SK-N-MC (cell line): ENCODE results near the gene ZBTB20.

ENCODE experiments used
- DNase-seq: peaks from one replicate; pipeline ENCODE4 v3.0.0-alpha.2; 2011; ENCODE audit warnings: low read depth, low spot score
- H3K27ac ChIP-seq: fragments of 200-600 bp; sonication (generic); 2 replicates; pipeline ENCODE4 v1.5.1; 2016; ENCODE audit warnings: mixed run types
- H3K36me3 ChIP-seq: fragments of 200-600 bp; sonication (generic); 2 replicates; pipeline ENCODE4 v1.6.1; 2017; ENCODE audit warnings: antibody characterized with exemption, low read length, mixed read lengths; ENCODE audit not compliant: insufficient read depth
- H3K4me3 ChIP-seq: fragments of 200-600 bp; sonication (generic); 2 replicates; pipeline ENCODE4 v1.5.1; 2016
- H3K9ac ChIP-seq: fragments of 200-600 bp; sonication (generic); 2 replicates; pipeline ENCODE4 v1.8.0; 2017; ENCODE audit warnings: mixed run types, mixed read lengths; ENCODE audit not compliant: insufficient read length
- H3K9me3 ChIP-seq: fragments of 200-600 bp; sonication (generic); 2 replicates; pipeline ENCODE4 v1.6.1; 2017; ENCODE audit warnings: low read depth, mild to moderate bottlenecking, antibody characterized with exemption, low read length, moderate library complexity, mixed read lengths
- EZH2 ChIP-seq: fragments of 200-600 bp; sonication (generic); IDR thresholded peaks from one replicate; pipeline ENCODE4 v1.6.1; 2017; ENCODE audit warnings: antibody characterized with exemption
- FOXP2 ChIP-seq: optimal IDR thresholded peaks from 2 replicates; pipeline ENCODE3; 2011; ENCODE audit warnings: mild to moderate bottlenecking, moderate library complexity; ENCODE audit not compliant: insufficient read depth; ENCODE audit errors: extremely low read length, control extremely low read depth
- POLR2AphosphoS5 ChIP-seq: IDR thresholded peaks from 2 replicates; pipeline ENCODE4 v1.6.1; 2012; ENCODE audit warnings: mild to moderate bottlenecking, low read depth, low read length, borderline replicate concordance

The ZBTB20 gene

GRCh38 chr3:114994554-114995341 lies 152.3 kb downstream of the ZBTB20 start:
- no peak for DNase-seq
- Histone ChIP-seq H3K4me3 (no peak overlapping the region), H3K36me3 (no peaks in the 10 kb centered on the region), H3K9ac (no peak overlapping the region), H3K27ac (no peak overlapping the region), H3K9me3 (no peaks in the 10 kb centered on the region)
- TF ChIP-seq POLR2AphosphoS5, result no peak
- no peak for TF ChIP-seq EZH2
- no peak for TF ChIP-seq FOXP2

- no peaks in the 10 kb centered on the region for H3K36me3 ChIP-seq
- no peak overlapping the region for H3K9ac ChIP-seq
- H3K4me3 ChIP-seq, result no peak overlapping the region
- no peak overlapping the region for H3K27ac ChIP-seq
- DNase-seq, result no peak
- no peaks in the 10 kb centered on the region for H3K9me3 ChIP-seq
- TF ChIP-seq FOXP2 (no peak), POLR2AphosphoS5 (no peak), EZH2 (no peak)
Observed at GRCh38 chr3:114985776-114986175, 161.3 kb downstream of the ZBTB20 start.

- no peaks in the 10 kb centered on the region for H3K9me3 ChIP-seq
- H3K4me3 ChIP-seq, result no peak overlapping the region
- TF ChIP-seq EZH2, result no peak
- no peak for TF ChIP-seq POLR2AphosphoS5
- no peak for TF ChIP-seq FOXP2
- no peak overlapping the region for H3K9ac ChIP-seq
- H3K36me3 ChIP-seq, result no peaks in the 10 kb centered on the region
- H3K27ac ChIP-seq, result no peak overlapping the region
- DNase-seq, result no peak
Observed at GRCh38 chr3:114983248-114983647, 163.8 kb downstream of the ZBTB20 start.

- Histone ChIP-seq H3K9ac (no peak overlapping the region), H3K9me3 (no peaks in the 10 kb centered on the region), H3K4me3 (no peak overlapping the region), H3K27ac (no peak overlapping the region), H3K36me3 (no peaks in the 10 kb centered on the region)
- TF ChIP-seq POLR2AphosphoS5 (no peak), FOXP2 (no peak), EZH2 (no peak)
- no peak for DNase-seq
Observed at GRCh38 chr3:114974387-114974786, 172.7 kb downstream of the ZBTB20 start.

GRCh38 chr3:114973536-114973935 lies 173.6 kb downstream of the ZBTB20 start:
- DNase-seq, result no peak
- Histone ChIP-seq H3K4me3 (no peak overlapping the region), H3K36me3 (no peaks in the 10 kb centered on the region), H3K9me3 (no peaks in the 10 kb centered on the region), H3K27ac (no peak overlapping the region), H3K9ac (no peak overlapping the region)
- TF ChIP-seq EZH2 (no peak), FOXP2 (no peak), POLR2AphosphoS5 (no peak)

- H3K9me3 ChIP-seq, result no peaks in the 10 kb centered on the region
- H3K27ac ChIP-seq, result no peak overlapping the region
- TF ChIP-seq POLR2AphosphoS5 (no peak), EZH2 (no peak), FOXP2 (no peak)
- no peaks in the 10 kb centered on the region for H3K36me3 ChIP-seq
- H3K4me3 ChIP-seq, result no peak overlapping the region
- H3K9ac ChIP-seq, result no peak overlapping the region
- no peak for DNase-seq
Observed at GRCh38 chr3:114967168-114967567, 179.9 kb downstream of the ZBTB20 start.

- DNase-seq, result no peak
- TF ChIP-seq FOXP2 (no peak), EZH2 (no peak), POLR2AphosphoS5 (no peak)
Observed at GRCh38 chr3:114962189-114962588, 184.9 kb downstream of the ZBTB20 start.

GRCh38 chr3:114958930-114959329 lies 188.2 kb downstream of the ZBTB20 start:
- H3K36me3 ChIP-seq, result no peaks in the 10 kb centered on the region
- H3K9ac ChIP-seq, result no peak overlapping the region
- no peak for DNase-seq
- no peak overlapping the region for H3K4me3 ChIP-seq
- TF ChIP-seq FOXP2, result no peak
- no peak for TF ChIP-seq EZH2
- no peak overlapping the region for H3K27ac ChIP-seq
- H3K9me3 ChIP-seq, result no peaks in the 10 kb centered on the region

More at GRCh38 chr3:114962189-114962588, 184.9 kb downstream of the ZBTB20 start:
- no peak overlapping the region for H3K9ac ChIP-seq
- no peaks in the 10 kb centered on the region for H3K36me3 ChIP-seq
- H3K27ac ChIP-seq, result no peak overlapping the region
- H3K4me3 ChIP-seq, result no peak overlapping the region
- H3K9me3 ChIP-seq, result no peaks in the 10 kb centered on the region

GRCh38 chr3:114953800-114954199 lies 193.3 kb downstream of the ZBTB20 start:
- Histone ChIP-seq H3K9me3 (no peaks in the 10 kb centered on the region), H3K9ac (no peak overlapping the region), H3K4me3 (no peak overlapping the region), H3K27ac (no peak overlapping the region), H3K36me3 (no peaks in the 10 kb centered on the region)
- TF ChIP-seq EZH2 (no peak), POLR2AphosphoS5 (no peak), FOXP2 (no peak)
- DNase-seq, result no peak
